Glutamatergic neuron (in vitro differentiated cells): ENCODE measurements around the gene KCTD6. TPM values are rescaled to one million over a fixed set of nuclear protein-coding genes. Genes with fewer than 3 reads are reported as not detected.

ENCODE experiments used
- DNase-seq: peaks from one replicate; pipeline ENCODE4 v3.0.0; 2022
- H3K27ac Mint-ChIP-seq: one replicate; pipeline ENCODE4 v1.8.0; 2020; ENCODE audit warnings: mild to moderate bottlenecking, mixed read lengths, inconsistent platforms; ENCODE audit not compliant: unreplicated experiment
- H3K27me3 Mint-ChIP-seq: one replicate; pipeline ENCODE4 v1.8.0; 2020; ENCODE audit warnings: mild to moderate bottlenecking, moderate library complexity, mixed read lengths, inconsistent platforms; ENCODE audit not compliant: unreplicated experiment
- H3K36me3 Mint-ChIP-seq: one replicate; pipeline ENCODE4 v1.8.0; 2020; ENCODE audit warnings: mild to moderate bottlenecking, mixed read lengths, inconsistent platforms; ENCODE audit not compliant: unreplicated experiment
- H3K4me1 Mint-ChIP-seq: one replicate; pipeline ENCODE4 v1.8.0; 2020; ENCODE audit warnings: mild to moderate bottlenecking, low read depth, mixed read lengths, inconsistent platforms; ENCODE audit not compliant: unreplicated experiment
- H3K4me3 Mint-ChIP-seq: one replicate; pipeline ENCODE4 v1.8.0; 2020; ENCODE audit warnings: mild to moderate bottlenecking, mixed read lengths, inconsistent platforms; ENCODE audit not compliant: unreplicated experiment
- H3K9me3 Mint-ChIP-seq: one replicate; pipeline ENCODE4 v1.8.0; 2020; ENCODE audit warnings: mild to moderate bottlenecking, moderate library complexity, mixed read lengths, inconsistent platforms; ENCODE audit not compliant: unreplicated experiment
- total RNA-seq: library from RNA; stranded (reverse); fragmentation: NEBNext Ultra II Directional; extraction: Animal tissue kit (Norgen Biotek cat#: 25700); gene quantifications from one replicate; pipeline ENCODE4 v1.2.1, GENCODE V29; 2021; ENCODE audit not compliant: unreplicated experiment
- TF ChIP-seq, protein P1 (sequence below): fragments of 200-600 bp; sonication (generic); IDR thresholded peaks from one replicate; pipeline ENCODE4 v1.5.0; 2021; ENCODE audit not compliant: partially characterized antibody, unreplicated experiment

KCTD6 gene
- total RNA-seq, 1 donor from 2014 or later, result 21.1 TPM

DNA sequence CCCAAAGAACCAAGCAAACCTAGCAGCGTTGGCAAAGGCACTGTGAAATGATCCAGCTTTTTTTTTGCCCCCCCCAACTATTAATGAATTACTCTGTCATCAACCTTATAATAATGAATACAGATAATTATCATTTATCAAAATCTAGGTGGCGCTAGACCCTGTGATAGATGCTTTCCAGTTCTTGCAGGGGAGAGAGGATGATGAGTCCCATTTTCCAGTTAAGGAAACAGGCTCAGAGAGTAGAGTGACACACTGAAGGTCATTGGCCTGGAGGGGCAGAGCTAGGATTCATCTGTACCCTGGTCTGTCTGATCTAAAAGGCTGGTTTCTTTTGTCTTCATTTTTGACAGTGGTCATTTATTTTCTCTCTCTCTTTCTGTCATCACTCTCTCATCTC lies 40.1 kb downstream of the KCTD6 start:
- Mint-ChIP-seq H3K4me3 (no peak overlapping the region), H3K9me3 (peaks cover 2% of the 10 kb centered on the region), H3K4me1 (peaks cover 2% of the 10 kb centered on the region), H3K36me3 (no peaks in the 10 kb centered on the region), H3K27me3 (peaks cover 4% of the 10 kb centered on the region), H3K27ac (no peak overlapping the region)
- DNase-seq, result no peak
- TF ChIP-seq, protein P1, sequence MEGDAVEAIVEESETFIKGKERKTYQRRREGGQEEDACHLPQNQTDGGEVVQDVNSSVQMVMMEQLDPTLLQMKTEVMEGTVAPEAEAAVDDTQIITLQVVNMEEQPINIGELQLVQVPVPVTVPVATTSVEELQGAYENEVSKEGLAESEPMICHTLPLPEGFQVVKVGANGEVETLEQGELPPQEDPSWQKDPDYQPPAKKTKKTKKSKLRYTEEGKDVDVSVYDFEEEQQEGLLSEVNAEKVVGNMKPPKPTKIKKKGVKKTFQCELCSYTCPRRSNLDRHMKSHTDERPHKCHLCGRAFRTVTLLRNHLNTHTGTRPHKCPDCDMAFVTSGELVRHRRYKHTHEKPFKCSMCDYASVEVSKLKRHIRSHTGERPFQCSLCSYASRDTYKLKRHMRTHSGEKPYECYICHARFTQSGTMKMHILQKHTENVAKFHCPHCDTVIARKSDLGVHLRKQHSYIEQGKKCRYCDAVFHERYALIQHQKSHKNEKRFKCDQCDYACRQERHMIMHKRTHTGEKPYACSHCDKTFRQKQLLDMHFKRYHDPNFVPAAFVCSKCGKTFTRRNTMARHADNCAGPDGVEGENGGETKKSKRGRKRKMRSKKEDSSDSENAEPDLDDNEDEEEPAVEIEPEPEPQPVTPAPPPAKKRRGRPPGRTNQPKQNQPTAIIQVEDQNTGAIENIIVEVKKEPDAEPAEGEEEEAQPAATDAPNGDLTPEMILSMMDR, result no peak

DNA sequence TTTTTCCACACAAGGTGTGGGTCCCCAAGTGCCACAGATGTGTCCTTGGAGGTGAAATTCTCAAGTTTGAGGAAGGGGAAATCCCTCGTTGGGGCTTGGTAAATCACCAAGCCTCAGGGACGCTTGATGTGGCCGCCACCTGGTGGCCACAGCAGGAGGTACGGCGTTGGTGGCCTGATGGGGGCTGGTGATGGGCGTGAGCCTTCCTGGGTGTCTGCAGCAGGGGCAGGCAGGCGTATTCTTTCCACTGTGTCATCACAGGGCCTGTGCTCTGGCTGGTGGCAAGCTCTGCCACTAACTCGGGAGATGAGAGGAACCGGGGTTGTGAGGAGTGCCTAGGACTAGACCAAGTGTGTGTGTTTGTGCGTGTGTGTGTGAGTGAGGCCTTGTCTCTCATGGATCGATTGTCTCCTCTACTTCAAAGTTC lies 40.9 kb downstream of the KCTD6 start:
- DNase-seq, result peak; percentile 85
- Mint-ChIP-seq H3K27me3 (peaks cover 4% of the 10 kb centered on the region), H3K36me3 (no peaks in the 10 kb centered on the region), H3K4me3 (no peak overlapping the region), H3K4me1 (peaks cover 2% of the 10 kb centered on the region), H3K27ac (no peak overlapping the region), H3K9me3 (peaks cover 2% of the 10 kb centered on the region)
- TF ChIP-seq, protein P1, result peak; percentile 92

DNA sequence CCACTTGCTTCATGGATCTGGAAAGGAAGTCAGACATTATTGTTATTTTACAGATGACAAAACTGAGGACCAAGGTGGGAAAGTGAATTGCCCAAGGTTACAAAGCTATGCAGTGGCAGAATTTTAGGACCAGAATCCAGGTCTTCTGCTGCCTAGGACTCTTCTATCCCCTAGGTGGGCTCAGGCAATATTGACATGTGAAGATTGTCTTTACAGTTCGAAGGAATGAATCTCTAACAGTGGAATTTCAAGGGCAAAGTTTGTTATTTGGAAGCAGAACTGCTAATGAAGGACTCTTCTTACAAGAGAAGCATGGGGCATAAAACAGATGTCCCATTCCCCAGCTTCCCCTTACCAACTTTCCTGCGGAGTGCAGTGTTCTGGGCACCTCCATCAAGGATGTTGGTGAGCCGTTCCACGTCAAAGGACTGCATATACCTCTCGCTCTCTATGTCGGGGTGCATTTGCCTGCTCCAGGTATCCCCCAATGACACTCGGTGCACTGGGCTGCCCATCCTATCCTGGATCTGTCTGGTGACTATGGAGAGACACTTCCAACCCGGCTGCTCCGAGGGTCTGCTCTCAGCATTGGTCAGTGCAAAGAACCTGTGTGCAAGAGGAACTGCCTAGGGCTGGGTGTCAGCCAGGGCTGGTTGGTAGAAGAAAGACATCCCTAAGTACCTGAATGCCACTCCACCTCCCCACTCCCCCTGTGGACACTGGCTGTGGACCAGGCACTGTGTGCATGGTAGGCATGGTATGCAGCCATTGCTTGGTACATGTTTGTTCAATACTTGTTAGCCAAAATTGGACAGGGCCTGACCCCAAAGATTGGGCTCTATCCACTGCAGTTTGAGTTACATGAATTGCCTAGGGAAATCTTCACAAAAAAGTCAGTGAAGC lies 42.9 kb downstream of the KCTD6 start:
- no peaks in the 10 kb centered on the region for H3K36me3 Mint-ChIP-seq
- no peaks in the 10 kb centered on the region for H3K4me1 Mint-ChIP-seq
- peaks cover 2% of the 10 kb centered on the region for H3K9me3 Mint-ChIP-seq
- no peak overlapping the region for H3K4me3 Mint-ChIP-seq
- peaks cover 4% of the 10 kb centered on the region for H3K27me3 Mint-ChIP-seq
- DNase-seq, result no peak
- TF ChIP-seq, protein P1, result no peak
- H3K27ac Mint-ChIP-seq, result peak overlapping the region; percentile 28

DNA sequence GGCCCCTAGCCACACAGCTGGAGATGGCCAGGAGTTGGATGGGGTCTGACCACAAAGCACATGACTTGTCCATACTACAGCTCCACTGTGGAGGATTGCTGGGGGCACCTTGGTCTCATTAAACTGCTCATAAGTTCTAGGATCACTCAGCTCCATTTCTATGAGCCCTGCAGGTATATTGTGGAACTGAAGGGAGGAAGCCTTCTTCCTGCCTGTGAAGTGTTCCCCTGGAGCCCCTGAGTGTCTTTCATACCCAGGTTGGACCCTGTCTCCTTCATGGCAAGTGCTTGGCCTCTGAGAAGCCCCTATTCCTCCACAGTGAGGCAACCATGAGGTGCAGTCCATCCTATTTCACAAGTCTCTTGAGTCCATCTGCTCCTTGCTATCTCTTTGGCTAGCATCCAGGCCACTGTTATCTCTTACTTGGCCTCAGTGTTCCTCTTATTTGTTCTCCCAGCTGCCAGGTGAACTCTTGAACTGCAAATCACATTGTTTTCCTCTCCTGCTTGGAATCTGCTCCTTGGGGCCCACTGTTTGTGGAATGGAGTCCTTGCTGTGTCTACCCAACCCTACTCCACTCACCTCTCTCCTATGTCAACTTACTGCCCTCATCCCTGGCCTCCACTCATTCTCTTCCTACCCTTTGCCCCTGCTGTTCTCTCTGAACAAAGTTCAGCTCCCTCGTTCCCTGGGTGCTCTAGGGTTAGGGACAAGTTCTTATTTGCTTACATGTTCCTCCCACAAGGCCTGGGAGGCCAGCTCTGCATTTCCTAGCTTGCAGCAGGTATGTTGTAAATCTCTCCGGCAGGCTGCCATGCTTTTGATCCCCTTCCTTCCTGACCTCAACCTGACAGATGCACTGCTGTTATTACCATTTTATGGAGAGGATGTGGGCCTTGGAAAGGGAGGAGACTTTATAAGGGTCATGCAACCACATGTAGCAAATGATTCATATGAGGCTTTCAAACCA lies 43.9 kb downstream of the KCTD6 start:
- DNase-seq, result no peak
- TF ChIP-seq, protein P1, result no peak
- peaks cover 2% of the 10 kb centered on the region for H3K9me3 Mint-ChIP-seq
- H3K27me3 Mint-ChIP-seq, result peaks cover 4% of the 10 kb centered on the region
- H3K36me3 Mint-ChIP-seq, result no peaks in the 10 kb centered on the region
- H3K4me3 Mint-ChIP-seq, result no peak overlapping the region
- H3K27ac Mint-ChIP-seq, result no peak overlapping the region
- H3K4me1 Mint-ChIP-seq, result no peaks in the 10 kb centered on the region
